ENCODE measurements around the gene GARNL3.

GARNL3 gene

DNA sequence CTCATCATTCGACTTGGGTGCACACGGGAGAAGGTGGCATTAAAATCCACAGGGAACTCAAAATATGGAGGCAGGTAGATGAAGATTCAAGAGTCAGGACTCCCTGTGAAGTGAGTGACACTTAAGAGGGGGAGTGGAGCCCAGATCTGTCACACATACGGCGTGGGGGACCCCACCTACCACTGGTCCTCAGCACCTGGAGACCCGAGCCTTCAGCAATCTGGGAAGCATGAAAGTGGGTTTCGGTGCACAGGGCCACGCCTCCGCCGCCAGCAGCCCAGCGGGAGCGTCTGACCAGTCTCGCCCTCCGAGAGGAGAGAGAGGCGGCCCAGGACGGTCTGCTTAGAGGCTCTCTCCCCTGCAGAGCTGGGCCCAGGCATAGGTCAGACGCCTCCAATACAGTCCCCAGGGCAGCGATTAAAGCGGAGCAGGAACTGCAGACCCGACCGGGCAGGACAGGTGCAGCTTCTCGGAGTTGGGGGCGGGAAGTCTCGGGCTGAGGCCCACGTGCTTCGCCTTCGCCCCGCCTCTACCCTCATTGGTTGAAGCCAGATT is 131.8 kb downstream of the GARNL3 start:
- H3K4me3 ChIP-seq (ENCODE audit: low read depth, low read length), result peak overlapping the region; percentile 59
- H3K9me3 ChIP-seq (ENCODE audit: control insufficient read depth, low read length), result no peaks in the 10 kb centered on the region
- H3K4me1 ChIP-seq, result no peaks in the 10 kb centered on the region
- H3K36me3 ChIP-seq (ENCODE audit: control insufficient read depth, insufficient read depth, low read length), result no peaks in the 10 kb centered on the region
- H3K27me3 ChIP-seq (ENCODE audit: control insufficient read depth, insufficient read depth, low read length), result no peaks in the 10 kb centered on the region
- TF ChIP-seq, protein P1, sequence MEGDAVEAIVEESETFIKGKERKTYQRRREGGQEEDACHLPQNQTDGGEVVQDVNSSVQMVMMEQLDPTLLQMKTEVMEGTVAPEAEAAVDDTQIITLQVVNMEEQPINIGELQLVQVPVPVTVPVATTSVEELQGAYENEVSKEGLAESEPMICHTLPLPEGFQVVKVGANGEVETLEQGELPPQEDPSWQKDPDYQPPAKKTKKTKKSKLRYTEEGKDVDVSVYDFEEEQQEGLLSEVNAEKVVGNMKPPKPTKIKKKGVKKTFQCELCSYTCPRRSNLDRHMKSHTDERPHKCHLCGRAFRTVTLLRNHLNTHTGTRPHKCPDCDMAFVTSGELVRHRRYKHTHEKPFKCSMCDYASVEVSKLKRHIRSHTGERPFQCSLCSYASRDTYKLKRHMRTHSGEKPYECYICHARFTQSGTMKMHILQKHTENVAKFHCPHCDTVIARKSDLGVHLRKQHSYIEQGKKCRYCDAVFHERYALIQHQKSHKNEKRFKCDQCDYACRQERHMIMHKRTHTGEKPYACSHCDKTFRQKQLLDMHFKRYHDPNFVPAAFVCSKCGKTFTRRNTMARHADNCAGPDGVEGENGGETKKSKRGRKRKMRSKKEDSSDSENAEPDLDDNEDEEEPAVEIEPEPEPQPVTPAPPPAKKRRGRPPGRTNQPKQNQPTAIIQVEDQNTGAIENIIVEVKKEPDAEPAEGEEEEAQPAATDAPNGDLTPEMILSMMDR (IDR thresholded peaks at IDR 0.05), result no peak
- peaks cover 3% of the 10 kb centered on the region for H3K79me2 ChIP-seq
- no peak overlapping the region for H3K27ac ChIP-seq
- no peak overlapping the region for H3K9ac ChIP-seq
- peak overlapping the region; percentile 82 for H3K4me2 ChIP-seq (ENCODE audit: low read length)
- peak overlapping the region; percentile 74 for H2AFZ ChIP-seq

DNA sequence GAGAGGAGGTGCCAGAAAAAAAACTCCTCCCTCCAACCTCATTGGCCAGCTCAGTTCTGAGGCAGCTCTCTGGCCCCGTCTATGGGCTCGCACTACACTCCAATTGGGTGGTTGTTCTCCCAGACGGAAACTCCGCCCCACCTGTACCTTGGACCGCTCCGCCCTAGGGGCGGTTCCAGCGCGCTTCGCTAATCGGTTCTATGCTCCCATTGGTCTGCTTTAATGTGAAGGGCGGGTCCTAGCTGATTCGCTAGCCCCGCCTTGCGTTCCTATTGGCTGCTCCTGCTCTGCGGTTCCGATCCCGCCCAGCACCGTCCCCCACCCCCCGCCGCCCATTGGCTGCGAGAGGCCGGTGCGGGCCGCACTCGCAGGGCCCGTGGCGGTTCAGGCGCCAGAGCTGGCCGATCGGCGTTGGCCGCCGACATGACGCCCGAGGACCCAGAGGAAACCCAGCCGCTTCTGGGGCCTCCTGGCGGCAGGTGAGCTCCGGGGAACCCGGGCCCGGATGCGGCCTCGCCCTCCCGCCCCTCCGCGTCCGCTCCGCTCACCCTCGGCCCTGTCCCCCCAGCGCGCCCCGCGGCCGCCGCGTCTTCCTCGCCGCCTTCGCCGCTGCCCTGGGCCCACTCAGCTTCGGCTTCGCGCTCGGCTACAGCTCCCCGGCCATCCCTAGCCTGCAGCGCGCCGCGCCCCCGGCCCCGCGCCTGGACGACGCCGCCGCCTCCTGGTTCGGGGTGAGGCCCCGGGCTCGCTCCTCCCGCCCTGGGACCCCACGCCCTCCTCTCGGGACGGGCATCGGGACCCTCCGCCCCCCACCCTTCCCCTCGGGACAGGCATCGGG is 132.5 kb downstream of the GARNL3 start, which contains the start of gene SLC2A8:
TSS of gene SLC2A8 (plus strand) at position 362 of the 838 bp plus-strand sequence. CDS start at position 424, 62 bp downstream.
- Histone ChIP-seq H3K4me2 (ENCODE audit: low read length) (peak within 1 kb of the TSS; percentile 82), H3K79me2 (peaks cover 3% of the 10 kb centered on the region), H3K36me3 (ENCODE audit: control insufficient read depth, insufficient read depth, low read length) (no peaks in the 10 kb centered on the region), H3K27ac (peak within 1 kb of the TSS; percentile 54), H3K4me3 (ENCODE audit: low read depth, low read length) (peak within 1 kb of the TSS; percentile 59), H3K27me3 (ENCODE audit: control insufficient read depth, insufficient read depth, low read length) (no peaks in the 10 kb centered on the region), H2AFZ (peak within 1 kb of the TSS; percentile 74), H3K9ac (peak within 1 kb of the TSS; percentile 67), H3K9me3 (ENCODE audit: control insufficient read depth, low read length) (no peaks in the 10 kb centered on the region), H3K4me1 (no peaks in the 10 kb centered on the region)
- TF ChIP-seq, protein P1 (IDR thresholded peaks at IDR 0.05), result no peak

DNA sequence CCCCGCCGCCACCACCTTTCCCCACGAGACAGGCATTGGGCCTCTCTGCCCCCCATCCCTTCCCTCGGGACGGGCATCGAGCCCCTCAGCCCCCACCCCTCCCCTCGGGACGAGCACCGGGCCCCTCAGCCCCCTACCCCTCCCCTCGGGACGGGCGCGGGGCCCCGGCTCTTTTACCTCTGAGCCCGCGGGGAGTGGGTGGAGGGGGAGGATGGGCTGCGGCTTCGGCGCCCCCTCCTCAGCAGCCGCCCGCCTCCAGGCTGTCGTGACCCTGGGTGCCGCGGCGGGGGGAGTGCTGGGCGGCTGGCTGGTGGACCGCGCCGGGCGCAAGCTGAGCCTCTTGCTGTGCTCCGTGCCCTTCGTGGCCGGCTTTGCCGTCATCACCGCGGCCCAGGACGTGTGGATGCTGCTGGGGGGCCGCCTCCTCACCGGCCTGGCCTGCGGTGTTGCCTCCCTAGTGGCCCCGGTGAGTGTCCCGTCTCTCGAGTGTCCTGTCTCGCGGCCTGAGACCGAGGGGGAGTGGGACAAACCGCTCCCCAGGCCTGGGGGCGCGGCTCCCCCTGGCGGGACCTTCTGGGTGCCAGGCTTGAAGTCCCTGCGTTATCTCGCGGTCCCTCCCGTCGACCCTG is 133.2 kb downstream of the GARNL3 start:
- peak overlapping the region; percentile 67 for H3K9ac ChIP-seq
- H3K9me3 ChIP-seq (ENCODE audit: control insufficient read depth, low read length), result no peaks in the 10 kb centered on the region
- H3K79me2 ChIP-seq, result peaks cover 3% of the 10 kb centered on the region
- no peaks in the 10 kb centered on the region for H3K4me1 ChIP-seq
- no peaks in the 10 kb centered on the region for H3K36me3 ChIP-seq (ENCODE audit: control insufficient read depth, insufficient read depth, low read length)
- H3K4me2 ChIP-seq (ENCODE audit: low read length), result peak overlapping the region; percentile 73
- H3K27ac ChIP-seq, result peak overlapping the region; percentile 54
- TF ChIP-seq, protein P1 (IDR thresholded peaks at IDR 0.05), result peak; percentile 17
- H3K4me3 ChIP-seq (ENCODE audit: low read depth, low read length), result peak overlapping the region; percentile 55
- H3K27me3 ChIP-seq (ENCODE audit: control insufficient read depth, insufficient read depth, low read length), result no peaks in the 10 kb centered on the region
- H2AFZ ChIP-seq, result peak overlapping the region; percentile 72

DNA sequence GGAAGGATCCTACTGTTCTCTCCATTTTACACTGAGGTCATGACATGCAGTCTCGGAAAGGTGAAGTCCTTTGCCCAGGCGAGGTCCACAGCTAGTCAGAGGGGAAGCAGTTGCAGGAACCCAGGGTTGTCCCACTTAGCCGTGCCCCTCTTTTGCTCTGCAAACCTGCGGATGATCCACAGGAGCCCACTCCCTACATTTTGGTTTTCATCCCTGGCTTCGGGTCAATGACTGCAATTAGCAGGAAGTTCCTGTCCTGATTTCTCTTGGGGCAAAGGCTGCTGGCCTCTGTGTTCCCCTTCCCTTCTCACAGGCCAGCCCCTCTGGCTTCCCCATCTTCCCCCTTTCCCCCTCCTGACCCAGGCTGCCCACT is 133.7 kb downstream of the GARNL3 start:
- H3K27ac ChIP-seq, result no peak overlapping the region
- TF ChIP-seq, protein P1 (IDR thresholded peaks at IDR 0.05), result no peak
- no peaks in the 10 kb centered on the region for H3K9me3 ChIP-seq (ENCODE audit: control insufficient read depth, low read length)
- peak overlapping the region; percentile 55 for H3K4me3 ChIP-seq (ENCODE audit: low read depth, low read length)
- H3K4me2 ChIP-seq (ENCODE audit: low read length), result peak overlapping the region; percentile 73
- H3K36me3 ChIP-seq (ENCODE audit: control insufficient read depth, insufficient read depth, low read length), result no peaks in the 10 kb centered on the region
- H2AFZ ChIP-seq, result no peak overlapping the region
- no peaks in the 10 kb centered on the region for H3K27me3 ChIP-seq (ENCODE audit: control insufficient read depth, insufficient read depth, low read length)
- peaks cover 3% of the 10 kb centered on the region for H3K79me2 ChIP-seq
- H3K4me1 ChIP-seq, result no peaks in the 10 kb centered on the region
- no peak overlapping the region for H3K9ac ChIP-seq

Data from parathyroid adenoma (tissue), 2 donors.